GM23338 (cell line): ENCODE data around the gene TTC28.

Experiments used
- EZH2phosphoT487 ChIP-seq: fragments of 200-600 bp; sonication (generic); IDR thresholded peaks from one replicate; pipeline ENCODE4 v1.8.1; 2018; ENCODE audit warnings: antibody characterized with exemption; ENCODE audit not compliant: unreplicated experiment
- POLR2AphosphoS5 ChIP-seq: IDR thresholded peaks from 2 replicates; pipeline ENCODE4 v1.6.1; 2016; ENCODE audit warnings: antibody characterized with exemption, low read depth
- TF ChIP-seq, protein P1 (sequence below), 2 experiments: fragments of 200-600 bp in 1 of 2; sonication (generic) in 1 of 2; conservative IDR thresholded peaks; 2 replicates each; pipeline versions ENCODE4 v1.5.1 to v1.6.1; 2016 to 2017; ENCODE audit warnings: antibody characterized with exemption in 2 of 2, low read depth in 2 of 2, mild to moderate bottlenecking in 2 of 2, moderate library complexity in 1 of 2

DNA sequence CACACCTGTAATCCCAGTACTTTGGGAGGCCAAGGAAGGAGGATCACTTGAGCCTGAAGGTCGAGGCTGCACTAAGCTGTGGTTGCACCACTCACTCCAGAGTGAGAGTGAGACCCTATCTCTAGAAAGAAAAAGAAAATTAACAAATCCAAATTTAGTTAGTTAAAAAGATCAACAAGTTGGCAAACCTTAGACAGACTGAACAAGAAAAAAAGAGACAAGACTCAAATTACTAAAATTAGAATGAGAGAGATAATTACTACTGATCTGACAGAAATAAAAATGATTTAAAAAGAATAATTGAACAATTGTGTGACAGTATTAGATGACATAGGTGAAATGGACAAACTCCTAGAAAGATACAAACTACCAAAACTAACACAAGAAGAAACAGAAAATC lies 48.4 kb upstream of the TTC28 start:
- TF ChIP-seq, protein P1, sequence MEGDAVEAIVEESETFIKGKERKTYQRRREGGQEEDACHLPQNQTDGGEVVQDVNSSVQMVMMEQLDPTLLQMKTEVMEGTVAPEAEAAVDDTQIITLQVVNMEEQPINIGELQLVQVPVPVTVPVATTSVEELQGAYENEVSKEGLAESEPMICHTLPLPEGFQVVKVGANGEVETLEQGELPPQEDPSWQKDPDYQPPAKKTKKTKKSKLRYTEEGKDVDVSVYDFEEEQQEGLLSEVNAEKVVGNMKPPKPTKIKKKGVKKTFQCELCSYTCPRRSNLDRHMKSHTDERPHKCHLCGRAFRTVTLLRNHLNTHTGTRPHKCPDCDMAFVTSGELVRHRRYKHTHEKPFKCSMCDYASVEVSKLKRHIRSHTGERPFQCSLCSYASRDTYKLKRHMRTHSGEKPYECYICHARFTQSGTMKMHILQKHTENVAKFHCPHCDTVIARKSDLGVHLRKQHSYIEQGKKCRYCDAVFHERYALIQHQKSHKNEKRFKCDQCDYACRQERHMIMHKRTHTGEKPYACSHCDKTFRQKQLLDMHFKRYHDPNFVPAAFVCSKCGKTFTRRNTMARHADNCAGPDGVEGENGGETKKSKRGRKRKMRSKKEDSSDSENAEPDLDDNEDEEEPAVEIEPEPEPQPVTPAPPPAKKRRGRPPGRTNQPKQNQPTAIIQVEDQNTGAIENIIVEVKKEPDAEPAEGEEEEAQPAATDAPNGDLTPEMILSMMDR (conservative IDR thresholded peaks at IDR 0.05; ENCODE audit: low read depth in 2 of 2), result no peak
- TF ChIP-seq EZH2phosphoT487, result no peak
- TF ChIP-seq POLR2AphosphoS5, result no peak
